ENCODE results near the gene KLF7.

DNA sequence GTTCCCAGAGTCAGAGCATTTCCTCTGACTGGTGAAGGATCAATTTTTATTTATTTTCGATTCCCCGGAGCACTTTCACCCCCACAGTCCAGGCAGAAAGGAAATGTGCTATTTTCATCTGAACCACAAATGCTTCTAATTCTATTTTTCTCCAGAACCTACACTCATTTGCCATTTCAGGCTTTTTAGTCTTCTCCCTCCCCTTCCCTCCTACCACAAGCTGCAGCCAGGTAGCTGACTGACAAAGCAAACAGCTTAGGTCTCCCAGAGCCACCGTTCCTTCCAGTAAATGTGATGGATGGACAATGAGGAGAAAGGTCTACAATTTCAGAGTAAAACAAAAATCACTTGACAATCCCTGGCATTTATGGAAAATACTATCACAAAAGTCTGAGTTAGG, 76.9 kb downstream of the KLF7 start:
- TF ChIP-seq, protein P1, sequence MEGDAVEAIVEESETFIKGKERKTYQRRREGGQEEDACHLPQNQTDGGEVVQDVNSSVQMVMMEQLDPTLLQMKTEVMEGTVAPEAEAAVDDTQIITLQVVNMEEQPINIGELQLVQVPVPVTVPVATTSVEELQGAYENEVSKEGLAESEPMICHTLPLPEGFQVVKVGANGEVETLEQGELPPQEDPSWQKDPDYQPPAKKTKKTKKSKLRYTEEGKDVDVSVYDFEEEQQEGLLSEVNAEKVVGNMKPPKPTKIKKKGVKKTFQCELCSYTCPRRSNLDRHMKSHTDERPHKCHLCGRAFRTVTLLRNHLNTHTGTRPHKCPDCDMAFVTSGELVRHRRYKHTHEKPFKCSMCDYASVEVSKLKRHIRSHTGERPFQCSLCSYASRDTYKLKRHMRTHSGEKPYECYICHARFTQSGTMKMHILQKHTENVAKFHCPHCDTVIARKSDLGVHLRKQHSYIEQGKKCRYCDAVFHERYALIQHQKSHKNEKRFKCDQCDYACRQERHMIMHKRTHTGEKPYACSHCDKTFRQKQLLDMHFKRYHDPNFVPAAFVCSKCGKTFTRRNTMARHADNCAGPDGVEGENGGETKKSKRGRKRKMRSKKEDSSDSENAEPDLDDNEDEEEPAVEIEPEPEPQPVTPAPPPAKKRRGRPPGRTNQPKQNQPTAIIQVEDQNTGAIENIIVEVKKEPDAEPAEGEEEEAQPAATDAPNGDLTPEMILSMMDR (IDR thresholded peaks at IDR 0.05; ENCODE audit: poor library complexity, severe bottlenecking) = no peak
- no peak for TF ChIP-seq EZH2 (IDR thresholded peaks at IDR 0.05; ENCODE audit: borderline replicate concordance, insufficient read depth, low read length, poor library complexity, severe bottlenecking)
- no peak for TF ChIP-seq RAD21 (conservative IDR thresholded peaks at IDR 0.05)
- TF ChIP-seq POLR2AphosphoS5 (IDR thresholded peaks at IDR 0.05) = no peak
- TF ChIP-seq, protein P2, sequence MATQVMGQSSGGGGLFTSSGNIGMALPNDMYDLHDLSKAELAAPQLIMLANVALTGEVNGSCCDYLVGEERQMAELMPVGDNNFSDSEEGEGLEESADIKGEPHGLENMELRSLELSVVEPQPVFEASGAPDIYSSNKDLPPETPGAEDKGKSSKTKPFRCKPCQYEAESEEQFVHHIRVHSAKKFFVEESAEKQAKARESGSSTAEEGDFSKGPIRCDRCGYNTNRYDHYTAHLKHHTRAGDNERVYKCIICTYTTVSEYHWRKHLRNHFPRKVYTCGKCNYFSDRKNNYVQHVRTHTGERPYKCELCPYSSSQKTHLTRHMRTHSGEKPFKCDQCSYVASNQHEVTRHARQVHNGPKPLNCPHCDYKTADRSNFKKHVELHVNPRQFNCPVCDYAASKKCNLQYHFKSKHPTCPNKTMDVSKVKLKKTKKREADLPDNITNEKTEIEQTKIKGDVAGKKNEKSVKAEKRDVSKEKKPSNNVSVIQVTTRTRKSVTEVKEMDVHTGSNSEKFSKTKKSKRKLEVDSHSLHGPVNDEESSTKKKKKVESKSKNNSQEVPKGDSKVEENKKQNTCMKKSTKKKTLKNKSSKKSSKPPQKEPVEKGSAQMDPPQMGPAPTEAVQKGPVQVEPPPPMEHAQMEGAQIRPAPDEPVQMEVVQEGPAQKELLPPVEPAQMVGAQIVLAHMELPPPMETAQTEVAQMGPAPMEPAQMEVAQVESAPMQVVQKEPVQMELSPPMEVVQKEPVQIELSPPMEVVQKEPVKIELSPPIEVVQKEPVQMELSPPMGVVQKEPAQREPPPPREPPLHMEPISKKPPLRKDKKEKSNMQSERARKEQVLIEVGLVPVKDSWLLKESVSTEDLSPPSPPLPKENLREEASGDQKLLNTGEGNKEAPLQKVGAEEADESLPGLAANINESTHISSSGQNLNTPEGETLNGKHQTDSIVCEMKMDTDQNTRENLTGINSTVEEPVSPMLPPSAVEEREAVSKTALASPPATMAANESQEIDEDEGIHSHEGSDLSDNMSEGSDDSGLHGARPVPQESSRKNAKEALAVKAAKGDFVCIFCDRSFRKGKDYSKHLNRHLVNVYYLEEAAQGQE (IDR thresholded peaks at IDR 0.05; ENCODE audit: borderline replicate concordance) = no peak
- no peak for TF ChIP-seq TAF1 (IDR thresholded peaks at IDR 0.05; ENCODE audit: low read depth)
- TF ChIP-seq SMC3 (conservative IDR thresholded peaks at IDR 0.05; ENCODE audit: poor library complexity) = no peak
- TF ChIP-seq MXI1 (conservative IDR thresholded peaks at IDR 0.05; ENCODE audit: poor library complexity, severe bottlenecking) = no peak
- TF ChIP-seq EP300 (conservative IDR thresholded peaks at IDR 0.05; ENCODE audit: poor library complexity, severe bottlenecking) = no peak
